Upper lobe of left lung (tissue), 4 donors: ENCODE results near the gene PRPF8.
"Not testable (repeated sequence)": the region's sequence is repeated elsewhere in the genome, so short reads cannot be mapped to it uniquely, and the experiment has no call there.

Experiments used
- POLR2A ChIP-seq, 4 donors: fragments of 450-650 bp; IDR thresholded peaks; one replicate each; pipeline ENCODE4 v1.5.1; 2016 to 2017; ENCODE audit warnings: antibody characterized with exemption in 4 of 4, mild to moderate bottlenecking in 2 of 4
- TF ChIP-seq, protein P1 (sequence below), 6 experiments: fragments of 450-650 bp in 4 of 6; fragments of 200-600 bp in 2 of 6; sonication (generic) in 2 of 6; IDR thresholded peaks; one replicate each; pipeline ENCODE4 v1.5.1; 2016 to 2019; ENCODE audit warnings: antibody characterized with exemption in 6 of 6

- TF ChIP-seq, protein P1, sequence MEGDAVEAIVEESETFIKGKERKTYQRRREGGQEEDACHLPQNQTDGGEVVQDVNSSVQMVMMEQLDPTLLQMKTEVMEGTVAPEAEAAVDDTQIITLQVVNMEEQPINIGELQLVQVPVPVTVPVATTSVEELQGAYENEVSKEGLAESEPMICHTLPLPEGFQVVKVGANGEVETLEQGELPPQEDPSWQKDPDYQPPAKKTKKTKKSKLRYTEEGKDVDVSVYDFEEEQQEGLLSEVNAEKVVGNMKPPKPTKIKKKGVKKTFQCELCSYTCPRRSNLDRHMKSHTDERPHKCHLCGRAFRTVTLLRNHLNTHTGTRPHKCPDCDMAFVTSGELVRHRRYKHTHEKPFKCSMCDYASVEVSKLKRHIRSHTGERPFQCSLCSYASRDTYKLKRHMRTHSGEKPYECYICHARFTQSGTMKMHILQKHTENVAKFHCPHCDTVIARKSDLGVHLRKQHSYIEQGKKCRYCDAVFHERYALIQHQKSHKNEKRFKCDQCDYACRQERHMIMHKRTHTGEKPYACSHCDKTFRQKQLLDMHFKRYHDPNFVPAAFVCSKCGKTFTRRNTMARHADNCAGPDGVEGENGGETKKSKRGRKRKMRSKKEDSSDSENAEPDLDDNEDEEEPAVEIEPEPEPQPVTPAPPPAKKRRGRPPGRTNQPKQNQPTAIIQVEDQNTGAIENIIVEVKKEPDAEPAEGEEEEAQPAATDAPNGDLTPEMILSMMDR (IDR thresholded peaks at IDR 0.05): not testable (repeated sequence)
- TF ChIP-seq POLR2A (IDR thresholded peaks at IDR 0.05): peak in 1 of 4 donors; percentile 11
Measured at GRCh38 chr17:1722022-1722421, 37.4 kb upstream of the PRPF8 start.
